GM15510 (cell line): ENCODE results near the gene OPCML.

Experiments used
- POLR2A ChIP-seq: IDR thresholded peaks from 3 replicates; pipeline ENCODE4 v1.6.1; 2011; ENCODE audit warnings: borderline replicate concordance; ENCODE audit not compliant: insufficient read length; ENCODE audit errors: extremely low read depth

Gene OPCML

DNA sequence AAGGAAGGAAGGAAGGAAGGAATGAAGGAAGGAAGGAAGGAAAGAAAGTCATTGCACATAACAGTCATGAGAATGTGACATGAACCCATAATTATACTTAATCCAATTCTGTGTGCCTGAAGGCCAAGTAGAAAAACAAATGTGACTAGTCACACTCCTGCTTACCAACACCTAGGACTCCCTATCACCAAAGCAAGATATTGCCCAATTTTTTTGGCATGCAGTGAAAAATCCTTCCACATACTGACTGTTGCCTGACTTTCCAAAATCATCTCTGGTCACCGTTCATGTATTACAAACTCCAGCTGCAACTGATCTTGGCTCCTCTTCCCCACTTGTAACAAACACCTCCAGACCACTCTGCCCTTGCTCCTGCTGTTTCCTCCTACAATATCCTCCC is 516.8 kb downstream of the OPCML start:
- TF ChIP-seq POLR2A: no peak

GRCh38 chr11:133014337-133014736 is 518.0 kb downstream of the OPCML start:
- no peak for TF ChIP-seq POLR2A

DNA sequence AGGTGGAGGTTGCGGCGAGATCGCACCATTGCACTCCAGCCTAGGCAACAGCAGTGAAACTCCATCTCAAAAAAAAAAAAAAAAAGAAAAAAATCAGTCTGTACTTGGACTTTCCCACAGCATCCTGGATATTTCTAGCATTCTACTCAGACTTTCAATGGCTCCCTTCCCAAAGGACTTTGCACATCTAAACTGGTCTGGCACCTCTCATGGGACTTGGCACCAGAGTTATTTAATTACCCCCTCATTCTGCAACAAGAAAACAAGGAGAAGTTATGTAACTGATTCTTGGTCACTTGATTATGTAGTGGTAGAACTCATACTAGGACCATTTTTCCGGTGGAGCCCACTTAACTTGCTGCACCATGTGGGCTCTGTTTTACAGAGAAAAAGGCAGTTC is 519.5 kb downstream of the OPCML start:
- no peak for TF ChIP-seq POLR2A

DNA sequence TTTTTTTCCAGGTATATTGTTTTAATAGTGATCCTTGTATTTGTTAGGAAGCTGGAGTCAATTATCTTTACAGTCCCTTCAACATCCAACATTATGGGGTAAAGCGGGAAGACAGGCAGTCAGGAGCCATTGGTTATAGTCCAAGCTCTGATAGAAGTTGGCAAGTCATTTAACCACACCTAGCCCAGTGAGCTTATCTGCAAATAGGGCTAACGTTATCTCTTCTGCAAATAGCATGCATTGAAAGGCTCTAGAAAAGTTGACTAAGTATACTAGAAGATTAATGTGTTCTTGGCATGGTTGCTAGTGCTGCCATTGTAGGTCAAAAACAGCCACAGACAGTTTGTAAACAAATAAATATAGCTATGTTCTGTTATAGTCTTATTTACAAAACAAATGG is 520.7 kb downstream of the OPCML start:
- TF ChIP-seq POLR2A: no peak

- TF ChIP-seq POLR2A: no peak
These were observed 525.2 kb downstream of the OPCML start for GRCh38 chr11:133007027-133007584.

- no peak for TF ChIP-seq POLR2A
These were observed 527.9 kb downstream of the OPCML start for GRCh38 chr11:133004369-133004768.

GRCh38 chr11:132999516-132999915 is 532.8 kb downstream of the OPCML start:
- TF ChIP-seq POLR2A: no peak

- TF ChIP-seq POLR2A: no peak
These were observed 533.3 kb downstream of the OPCML start for GRCh38 chr11:132999031-132999430.

DNA sequence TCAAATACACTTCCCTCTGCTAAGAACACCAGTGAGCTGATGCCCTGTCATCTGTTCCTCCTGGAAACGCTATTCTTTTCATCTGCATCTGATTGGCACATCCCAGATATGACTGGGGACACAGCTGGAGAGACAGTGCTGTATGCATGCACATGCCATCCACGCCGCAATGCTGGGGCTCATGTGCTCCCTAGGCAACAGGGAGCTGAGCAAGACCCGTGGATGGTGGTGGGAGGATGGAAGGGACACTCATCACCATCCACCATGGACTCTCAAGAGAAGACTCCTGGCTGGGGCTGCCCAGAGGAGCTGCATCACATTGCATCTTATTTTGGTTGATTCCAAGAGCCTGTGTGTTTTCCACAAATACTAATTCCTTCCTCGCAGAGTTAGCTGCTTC is 534.9 kb downstream of the OPCML start:
- no peak for TF ChIP-seq POLR2A

- TF ChIP-seq POLR2A: no peak
These were observed 537.3 kb downstream of the OPCML start for GRCh38 chr11:132994966-132995365.

DNA sequence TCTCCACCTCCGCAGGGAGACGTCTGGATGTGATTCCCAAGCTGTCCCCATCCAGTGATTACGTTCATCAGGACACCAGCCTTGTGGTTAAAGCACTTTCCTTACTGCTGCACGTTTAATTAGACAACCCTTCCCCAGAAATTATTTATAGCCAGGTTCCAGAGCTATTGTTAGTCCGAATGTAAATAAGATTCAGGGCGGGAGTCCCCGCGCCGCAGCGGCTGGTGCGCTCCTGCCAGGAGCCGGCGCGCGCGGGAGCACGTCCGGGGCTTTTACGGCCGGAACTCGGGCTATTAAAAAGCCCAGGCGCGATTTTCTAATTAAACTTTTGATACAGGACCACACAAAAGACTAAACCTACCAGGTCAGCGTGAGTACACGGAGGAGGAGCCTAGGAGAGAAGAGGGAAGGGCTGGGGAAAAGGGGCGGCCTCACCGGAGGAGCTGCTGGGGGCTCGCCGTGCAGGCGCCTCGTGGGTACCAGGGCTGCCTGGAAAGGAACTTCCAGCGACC is 538.3 kb downstream of the OPCML start:
- no peak for TF ChIP-seq POLR2A

DNA sequence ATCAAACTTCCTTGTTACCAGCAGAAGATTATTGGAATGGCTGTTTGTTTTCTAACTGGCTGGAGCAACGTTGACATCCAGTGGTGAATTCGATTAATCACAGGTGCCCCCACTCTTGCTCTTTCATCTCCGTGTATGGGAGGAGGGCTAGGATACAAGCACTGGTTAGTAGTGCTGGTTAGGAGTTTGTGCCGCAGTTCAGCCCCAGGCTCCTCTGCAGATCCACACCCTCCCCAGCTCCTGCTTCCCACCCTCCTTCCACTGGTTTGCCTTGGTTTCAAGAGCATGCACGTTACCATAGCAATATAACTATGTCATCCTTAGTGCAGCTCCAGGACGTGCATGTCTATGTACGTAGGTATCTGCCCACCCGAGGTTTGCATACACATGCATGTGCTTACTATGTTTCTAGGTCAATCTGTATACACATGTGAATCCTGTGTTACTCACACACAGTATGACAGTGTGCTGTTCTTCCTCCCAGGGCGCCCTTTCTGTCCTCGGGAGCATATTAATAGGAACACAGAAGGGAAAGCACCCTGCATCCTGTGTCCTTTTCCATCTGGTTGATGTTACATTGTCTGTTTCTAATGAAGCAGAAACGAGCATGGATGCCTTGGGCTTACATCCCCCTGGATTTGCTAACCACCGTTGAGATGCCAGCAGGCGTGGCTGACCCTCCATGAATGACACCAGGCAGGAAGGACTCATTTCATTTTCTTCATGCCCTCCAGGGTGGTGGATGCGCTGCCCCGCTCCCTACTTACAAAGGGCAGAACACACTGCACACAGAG is 539.3 kb downstream of the OPCML start:
- TF ChIP-seq POLR2A: no peak

GRCh38 chr11:132988411-132988810 is 543.9 kb downstream of the OPCML start:
- no peak for TF ChIP-seq POLR2A

- no peak for TF ChIP-seq POLR2A
These were observed 544.4 kb downstream of the OPCML start for GRCh38 chr11:132987936-132988335.

GRCh38 chr11:132983641-132983978 is 548.7 kb downstream of the OPCML start:
- TF ChIP-seq POLR2A: no peak

GRCh38 chr11:132982772-132983640 is 549.3 kb downstream of the OPCML start:
- no peak for TF ChIP-seq POLR2A
